ENCODE measurements around the gene UMODL1.
A peak's percentile ranks its signal among the peaks of the same experiment; 100 is the strongest.

UMODL1 gene

GRCh38 chr21:42106425-42106824 is 35.3 kb downstream of the UMODL1 start:
- Histone ChIP-seq H3K27me3 (ENCODE audit: insufficient read depth, poor library complexity, severe bottlenecking) (no peaks in the 10 kb centered on the region), H3K4me3 (replicated peaks; ENCODE audit: insufficient read depth, low read length) (no peak overlapping the region), H3K27ac (replicated peaks) (no peak overlapping the region)
- TF ChIP-seq CTCF (IDR thresholded peaks at IDR 0.05; ENCODE audit: insufficient read depth, low read length) (no peak), GABPA (IDR thresholded peaks at IDR 0.05; ENCODE audit: low read depth) (no peak), SPI1 (IDR thresholded peaks at IDR 0.05; ENCODE audit: borderline replicate concordance, low read depth) (no peak), REST (IDR thresholded peaks at IDR 0.05; ENCODE audit: insufficient replicate concordance, low read depth) (no peak), POLR2AphosphoS5 (IDR thresholded peaks at IDR 0.05; ENCODE audit: low read depth) (no peak)
- no peak for DNase-seq (ENCODE audit: low read depth in 1 of 2, low spot score in 1 of 2)

- no peaks in the 10 kb centered on the region for H3K27me3 ChIP-seq (ENCODE audit: insufficient read depth, poor library complexity, severe bottlenecking)
- no peak for DNase-seq (ENCODE audit: low read depth in 1 of 2, low spot score in 1 of 2)
- no peak for TF ChIP-seq SPI1 (IDR thresholded peaks at IDR 0.05; ENCODE audit: borderline replicate concordance, low read depth)
- no peak for TF ChIP-seq POLR2AphosphoS5 (IDR thresholded peaks at IDR 0.05; ENCODE audit: low read depth)
- no peak for TF ChIP-seq CTCF (IDR thresholded peaks at IDR 0.05; ENCODE audit: insufficient read depth, low read length)
- no peak for TF ChIP-seq GABPA (IDR thresholded peaks at IDR 0.05; ENCODE audit: low read depth)
- H3K27ac ChIP-seq (replicated peaks): no peak overlapping the region
- H3K4me3 ChIP-seq (replicated peaks; ENCODE audit: insufficient read depth, low read length): no peak overlapping the region
Measured at GRCh38 chr21:42107177-42107880, 36.2 kb downstream of the UMODL1 start.

- TF ChIP-seq GABPA (IDR thresholded peaks at IDR 0.05; ENCODE audit: low read depth) (no peak), CTCF (IDR thresholded peaks at IDR 0.05; ENCODE audit: insufficient read depth, low read length) (peak; percentile 67)
- no peaks in the 10 kb centered on the region for H3K27me3 ChIP-seq (ENCODE audit: insufficient read depth, poor library complexity, severe bottlenecking)
- H3K27ac ChIP-seq (replicated peaks): peak overlapping the region; percentile 43; the same call in 1 of the 2 replicates
- H3K4me3 ChIP-seq (replicated peaks; ENCODE audit: insufficient read depth, low read length): no peak overlapping the region
- peak; percentile 34 to 68 for DNase-seq (ENCODE audit: low read depth in 1 of 2, low spot score in 1 of 2)
Measured at GRCh38 chr21:42107881-42108553, 36.9 kb downstream of the UMODL1 start.

- Histone ChIP-seq H3K4me3 (replicated peaks; ENCODE audit: insufficient read depth, low read length) (no peak overlapping the region), H3K27ac (replicated peaks) (peak overlapping the region; percentile 43; the same call in 1 of the 2 replicates), H3K27me3 (ENCODE audit: insufficient read depth, poor library complexity, severe bottlenecking) (no peaks in the 10 kb centered on the region)
- no peak for DNase-seq (ENCODE audit: low read depth in 1 of 2, low spot score in 1 of 2)
- TF ChIP-seq POLR2AphosphoS5 (IDR thresholded peaks at IDR 0.05; ENCODE audit: low read depth): no peak
- TF ChIP-seq CTCF (IDR thresholded peaks at IDR 0.05; ENCODE audit: insufficient read depth, low read length): no peak
- no peak for TF ChIP-seq REST (IDR thresholded peaks at IDR 0.05; ENCODE audit: insufficient replicate concordance, low read depth)
- no peak for TF ChIP-seq GABPA (IDR thresholded peaks at IDR 0.05; ENCODE audit: low read depth)
- TF ChIP-seq SPI1 (IDR thresholded peaks at IDR 0.05; ENCODE audit: borderline replicate concordance, low read depth): no peak
Measured at GRCh38 chr21:42108554-42109340, 37.6 kb downstream of the UMODL1 start.
